GM12875 (cell line): ENCODE results near the gene FAM237B.

Experiments used
- H3K4me3 ChIP-seq: one replicate; pipeline ENCODE4 v1.5.1; 2011; ENCODE audit warnings: low read depth, low read length, control low read depth
- CTCF ChIP-seq: IDR thresholded peaks from 2 replicates; pipeline ENCODE4 v1.5.1; 2011; ENCODE audit warnings: low read depth, mild to moderate bottlenecking, control low read depth, inconsistent platforms, low read length, moderate library complexity, borderline replicate concordance; ENCODE audit not compliant: insufficient read depth

The FAM237B gene

DNA sequence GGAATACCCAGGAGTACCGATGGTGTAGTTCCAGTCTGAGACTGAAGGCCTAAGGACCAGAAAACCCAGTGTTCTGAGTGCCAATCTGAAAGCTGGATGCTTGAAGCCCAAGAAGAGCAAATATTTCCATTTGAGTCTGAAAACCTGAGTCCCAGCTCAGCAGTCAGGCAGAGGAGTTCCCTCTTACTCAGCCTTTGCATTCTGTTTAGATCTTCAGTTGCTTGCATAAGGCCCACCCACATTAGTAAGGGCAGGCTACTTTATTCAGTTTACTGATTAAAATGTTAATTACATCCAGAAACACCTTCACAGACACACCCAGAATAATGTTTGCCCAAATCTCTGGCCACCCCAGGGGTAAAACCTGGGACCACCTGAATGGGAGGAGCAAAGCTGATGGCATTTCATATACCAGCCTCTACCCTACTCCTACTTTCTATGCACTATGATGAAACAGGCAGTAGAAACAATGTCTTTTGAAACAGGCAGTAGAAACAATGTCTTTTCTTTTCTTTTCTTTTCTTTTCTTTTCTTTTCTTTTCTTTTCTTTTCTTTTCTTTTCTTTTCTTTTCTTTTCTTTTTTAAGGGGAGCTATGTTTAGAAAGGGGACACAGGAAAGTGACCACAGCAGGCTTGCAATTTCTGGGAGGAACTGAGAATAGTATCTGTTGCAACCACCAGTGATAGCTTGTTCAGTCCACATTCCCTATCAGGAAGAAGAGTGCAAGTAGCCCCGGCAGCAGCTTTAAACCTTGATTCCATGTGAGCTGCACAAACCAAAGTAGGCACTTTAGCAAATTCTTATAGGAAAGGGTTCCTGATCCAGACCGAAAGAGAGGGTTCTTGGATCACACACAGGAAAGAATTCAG lies 30.6 kb downstream of the FAM237B start:
- no peak for TF ChIP-seq CTCF
- no peak overlapping the region for H3K4me3 ChIP-seq

DNA sequence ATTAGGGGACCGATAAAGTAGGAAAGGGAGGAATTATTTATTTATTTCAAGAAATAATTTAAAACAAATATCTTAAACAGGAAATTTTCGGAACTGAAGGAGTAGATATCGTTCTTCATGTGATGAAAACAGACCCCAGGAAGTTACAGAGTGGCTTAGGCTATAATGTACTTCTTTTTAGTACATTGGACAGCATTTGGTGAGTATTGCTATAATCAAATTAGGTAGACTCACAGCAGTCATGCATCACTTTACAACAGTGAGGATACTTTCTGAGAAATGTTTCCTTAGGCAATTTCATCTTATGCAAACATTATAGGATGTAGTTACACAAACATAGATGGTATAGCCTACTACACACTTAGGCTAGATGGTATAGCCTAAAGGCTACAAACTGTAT lies 33.0 kb downstream of the FAM237B start:
- no peak overlapping the region for H3K4me3 ChIP-seq
- TF ChIP-seq CTCF, result no peak

DNA sequence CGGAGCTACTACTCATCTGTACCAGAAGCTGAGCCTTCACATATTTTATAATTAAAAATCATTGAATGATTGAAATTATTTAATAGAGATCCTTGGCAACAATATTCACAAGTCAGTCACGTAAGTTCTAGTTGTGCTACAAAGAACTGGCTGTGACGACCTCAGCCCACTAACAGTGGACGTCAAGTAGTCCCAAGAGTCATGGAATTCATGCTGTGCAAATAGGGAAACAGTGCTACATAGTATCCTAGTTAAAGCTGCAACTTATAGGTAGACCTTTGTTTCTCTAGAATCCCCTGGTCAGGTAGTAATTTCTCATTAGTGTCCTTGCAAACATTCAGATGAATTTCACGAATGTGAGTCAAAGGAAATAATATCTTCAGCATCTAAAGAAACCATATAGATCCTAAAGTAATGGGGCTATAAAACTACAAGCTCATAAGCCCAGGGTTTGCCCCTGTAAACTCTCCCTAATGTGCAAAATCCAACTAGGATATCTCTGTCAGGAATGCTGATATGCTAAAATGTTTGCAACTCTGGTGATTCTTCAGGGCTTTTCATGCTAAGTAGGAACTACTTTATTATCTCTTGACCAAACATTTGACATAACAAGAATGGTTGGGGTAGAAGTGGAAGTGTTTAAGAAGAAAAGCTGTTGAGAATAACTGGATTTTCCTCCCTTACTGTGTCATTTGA lies 44.9 kb downstream of the FAM237B start:
- no peak overlapping the region for H3K4me3 ChIP-seq
- TF ChIP-seq CTCF, result no peak

DNA sequence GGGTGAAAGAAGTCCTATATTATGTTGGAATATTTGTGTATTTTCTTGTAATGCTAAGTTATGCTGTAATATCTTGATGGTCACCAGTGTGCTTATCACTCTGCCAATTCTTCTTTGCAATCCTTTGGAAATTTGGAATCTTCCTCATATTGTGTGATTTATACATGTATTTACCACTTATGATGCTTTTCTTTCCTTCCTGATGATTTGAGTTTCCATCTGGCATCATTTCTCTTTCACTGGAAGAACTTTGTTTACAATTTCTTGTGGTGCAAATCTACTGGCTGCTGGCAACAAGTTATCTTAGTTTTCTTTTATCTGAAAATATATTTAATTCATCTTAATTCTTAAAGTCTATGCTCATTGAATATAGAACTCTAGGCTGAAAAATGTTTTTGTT lies 46.9 kb downstream of the FAM237B start:
- no peak overlapping the region for H3K4me3 ChIP-seq
- no peak for TF ChIP-seq CTCF

GRCh38 chr7:90272242-90272641 lies 48.9 kb downstream of the FAM237B start:
- no peak overlapping the region for H3K4me3 ChIP-seq
- TF ChIP-seq CTCF, result no peak

DNA sequence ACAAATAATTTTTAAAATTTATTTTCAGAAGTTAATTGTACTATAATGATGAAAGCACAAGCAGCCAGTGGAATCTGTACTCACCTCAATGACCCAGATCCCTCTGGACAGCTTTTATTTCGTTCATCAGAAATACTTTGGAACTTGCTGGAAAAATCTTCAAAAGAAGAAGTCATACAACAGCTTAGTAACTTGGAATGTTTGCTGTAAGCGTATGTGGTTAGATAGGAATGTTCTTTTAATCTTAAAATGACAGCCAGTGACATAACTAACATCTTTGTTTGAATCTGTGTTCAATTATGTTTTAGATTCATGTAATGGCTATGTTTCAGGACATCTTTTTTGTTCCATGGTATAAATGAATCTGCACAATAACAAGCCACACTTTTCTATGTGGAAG lies 49.4 kb downstream of the FAM237B start:
- TF ChIP-seq CTCF, result no peak
- H3K4me3 ChIP-seq, result no peak overlapping the region
